GM18951 (cell line): ENCODE measurements around the gene SLC35E1.

Experiments
- POLR2A ChIP-seq: IDR thresholded peaks from 4 replicates; pipeline ENCODE4 v1.6.1; 2011; ENCODE audit warnings: mild to moderate bottlenecking; ENCODE audit not compliant: insufficient read length, insufficient read depth; ENCODE audit errors: extremely low read depth
- in situ Hi-C: fragments of 300-500 bp; cut with MboI; formaldehyde crosslinking; loops from one replicate; pipeline ENCODE4 v1.12.0; 2022; ENCODE audit warnings: low sequenced_read_pairs, mixed read lengths, inconsistent platforms; ENCODE audit not compliant: unreplicated experiment

The SLC35E1 gene

GRCh38 chr19:16590876-16591802, 18.9 kb upstream of the SLC35E1 start:
- TF ChIP-seq POLR2A: no peak
- in situ Hi-C loops: no loop called here

DNA sequence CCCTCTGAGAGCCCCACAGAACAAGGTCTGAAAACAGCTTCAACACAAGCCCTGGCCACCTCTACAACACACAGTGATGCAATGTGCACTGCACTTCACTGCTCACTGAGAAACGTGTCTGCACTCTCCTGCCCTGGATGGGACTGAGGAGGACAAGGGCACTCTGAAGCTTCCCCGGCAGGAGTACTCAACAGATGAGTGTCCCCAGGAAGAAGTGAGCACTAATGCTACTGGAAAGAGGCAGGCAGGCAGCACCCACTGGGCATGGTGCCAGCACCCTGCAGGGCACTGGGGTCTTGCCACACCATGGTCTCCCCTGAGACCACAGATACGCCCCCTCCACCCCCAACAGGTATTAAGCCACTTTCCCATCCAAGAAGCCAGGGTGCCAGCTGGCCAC, 17.7 kb upstream of the SLC35E1 start:
- in situ Hi-C loops: no loop called here
- TF ChIP-seq POLR2A: no peak

DNA sequence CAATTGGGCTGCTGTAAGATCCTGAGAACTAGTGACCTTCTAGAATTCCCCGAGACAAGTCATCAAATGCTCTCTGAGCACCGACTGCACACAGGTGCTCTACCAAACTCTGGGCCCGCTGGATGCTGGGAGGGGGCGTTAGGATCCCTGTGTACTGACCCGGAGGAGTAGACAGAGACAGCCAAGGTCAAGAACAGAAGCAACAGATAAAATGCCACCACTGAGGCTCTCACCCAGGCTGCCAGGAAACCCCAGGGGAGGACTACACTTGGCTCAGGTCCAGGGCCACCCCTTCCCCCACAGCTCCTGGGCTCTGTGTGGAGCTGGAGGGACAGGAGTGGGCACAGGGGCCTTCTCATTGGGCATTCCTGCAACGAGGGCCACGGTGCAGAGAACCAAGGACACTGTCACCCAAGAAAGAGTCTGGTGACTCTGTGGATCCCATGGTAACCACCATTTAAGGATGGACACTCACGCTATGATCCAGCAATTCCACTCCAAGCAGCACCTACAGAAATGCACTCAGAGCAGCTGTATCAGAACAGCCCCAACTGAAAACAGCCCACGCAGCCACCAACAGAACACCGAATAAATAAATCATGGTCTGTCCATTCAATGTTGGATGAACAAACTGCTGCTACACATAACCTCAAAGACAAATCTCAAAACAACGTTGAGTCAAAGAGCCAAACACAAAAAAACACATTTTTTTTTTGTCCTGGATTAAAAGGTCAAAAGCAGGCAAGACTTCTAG, 16.8 kb upstream of the SLC35E1 start:
- TF ChIP-seq POLR2A: no peak
- in situ Hi-C loops: no loop called here

DNA sequence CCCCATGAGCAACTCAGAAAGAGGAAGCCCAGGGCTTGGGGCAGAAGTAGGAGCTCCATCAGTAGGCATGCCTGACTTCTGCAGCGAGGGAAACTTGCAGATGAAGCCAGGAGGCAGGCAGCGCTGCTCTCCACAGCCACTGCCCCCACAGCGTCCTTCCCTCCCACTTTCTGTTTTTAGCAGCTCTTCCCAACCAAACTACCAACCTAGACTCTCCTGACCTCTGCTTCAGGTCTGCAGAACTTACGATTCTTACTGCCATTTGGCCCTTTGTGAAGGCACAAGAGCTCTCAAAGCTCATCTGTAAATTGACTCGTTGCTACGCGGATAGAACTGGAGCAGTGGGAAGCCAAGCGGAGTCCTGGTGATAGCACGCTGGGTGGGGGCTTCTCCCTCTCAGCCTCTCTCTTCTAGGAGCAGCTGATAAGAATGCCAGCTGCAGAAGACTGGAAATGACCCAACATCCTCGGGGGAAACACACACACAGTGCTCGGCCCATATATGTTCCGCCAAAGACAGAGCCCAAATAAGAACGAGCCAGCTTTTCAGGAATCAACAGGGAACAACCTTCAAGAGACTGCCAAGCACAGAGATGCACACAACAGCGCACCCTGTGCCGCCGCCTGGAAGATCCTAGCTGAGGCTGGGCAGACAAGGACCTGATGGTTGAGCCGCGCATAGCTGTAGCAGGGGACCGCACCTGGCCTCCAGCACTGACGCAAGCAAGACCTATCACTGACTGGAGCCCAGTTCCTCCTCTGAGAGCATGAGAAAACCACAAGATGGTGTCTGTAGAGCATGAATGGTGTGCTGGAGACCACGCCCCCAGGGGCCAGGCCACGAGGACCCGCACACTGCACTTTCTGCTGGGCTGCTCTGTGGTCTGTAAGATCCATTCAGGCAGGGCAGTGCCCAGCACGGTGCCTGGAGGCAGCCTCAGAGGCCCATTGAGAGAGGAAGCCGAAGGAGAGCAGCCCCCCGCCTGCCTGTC, 15.9 kb upstream of the SLC35E1 start:
- in situ Hi-C loops: no loop called here

DNA sequence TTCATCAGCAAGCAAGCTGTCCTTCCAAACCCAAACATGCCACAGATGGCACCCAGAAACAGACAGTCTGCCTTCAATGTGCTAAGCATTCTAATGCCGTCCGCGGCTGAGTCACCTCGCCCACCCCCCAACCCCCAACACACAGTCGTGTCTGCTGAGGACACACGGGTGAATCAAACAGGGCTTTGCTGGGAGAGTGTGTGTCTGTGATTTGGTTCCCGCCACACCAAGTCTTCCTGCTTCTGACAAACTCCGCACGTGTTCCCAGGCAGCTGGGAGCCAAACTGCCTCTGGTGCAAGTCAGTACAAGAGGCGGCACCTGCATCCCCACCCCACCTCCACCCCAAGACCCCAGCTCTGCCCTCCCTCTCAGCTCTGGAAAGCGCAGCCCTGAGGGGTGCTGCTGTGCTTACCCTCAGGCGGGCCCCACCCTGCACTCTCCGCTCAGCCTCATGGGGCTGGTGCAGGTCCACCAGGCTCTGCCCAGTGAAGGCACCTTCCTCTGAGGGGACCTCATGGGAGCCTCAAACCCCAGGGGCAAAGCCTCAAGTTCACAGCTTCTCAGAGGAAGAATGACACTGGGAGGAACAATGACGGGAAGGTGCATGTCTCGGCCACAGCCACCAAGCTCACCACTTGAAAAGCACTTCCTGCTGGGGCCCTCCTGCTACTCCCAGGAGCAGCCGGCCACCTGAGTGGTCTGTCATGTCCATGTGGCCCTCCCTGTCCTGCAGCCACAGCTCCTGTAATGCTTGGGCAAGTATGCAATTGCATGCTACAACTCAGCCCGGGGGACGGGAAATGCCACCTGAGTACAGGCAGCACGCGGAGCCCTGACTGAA, 15.0 kb upstream of the SLC35E1 start:
- peak; percentile 66 for TF ChIP-seq POLR2A
- in situ Hi-C loops: no loop called here

More for the DNA sequence above, 15.9 kb upstream of the SLC35E1 start:
- TF ChIP-seq POLR2A: peak; percentile 88

DNA sequence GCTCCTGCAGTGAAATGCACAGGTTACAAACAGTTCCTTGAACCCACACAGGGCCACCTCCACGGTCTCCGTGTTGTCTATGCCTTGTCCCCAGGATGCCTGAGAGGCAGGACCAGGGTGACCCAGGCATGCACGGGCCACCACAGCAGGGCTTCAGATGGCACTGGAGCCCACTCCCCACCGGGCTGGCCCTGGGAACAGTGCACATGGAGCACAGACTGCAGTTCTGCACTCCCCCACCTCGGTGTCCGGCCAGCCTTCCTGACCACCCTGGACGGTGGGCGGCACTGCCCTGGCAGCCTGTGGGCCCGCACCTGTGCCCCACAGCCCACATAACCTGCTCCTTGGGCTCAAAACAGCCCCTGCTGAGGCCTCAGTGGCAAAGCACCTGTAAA, 14.3 kb upstream of the SLC35E1 start:
- peak; percentile 13 for TF ChIP-seq POLR2A
- in situ Hi-C loops: no loop called here

- in situ Hi-C loops: no loop called here
- peak; percentile 64 for TF ChIP-seq POLR2A
These were observed 13.7 kb upstream of the SLC35E1 start for GRCh38 chr19:16585808-16586476.

DNA sequence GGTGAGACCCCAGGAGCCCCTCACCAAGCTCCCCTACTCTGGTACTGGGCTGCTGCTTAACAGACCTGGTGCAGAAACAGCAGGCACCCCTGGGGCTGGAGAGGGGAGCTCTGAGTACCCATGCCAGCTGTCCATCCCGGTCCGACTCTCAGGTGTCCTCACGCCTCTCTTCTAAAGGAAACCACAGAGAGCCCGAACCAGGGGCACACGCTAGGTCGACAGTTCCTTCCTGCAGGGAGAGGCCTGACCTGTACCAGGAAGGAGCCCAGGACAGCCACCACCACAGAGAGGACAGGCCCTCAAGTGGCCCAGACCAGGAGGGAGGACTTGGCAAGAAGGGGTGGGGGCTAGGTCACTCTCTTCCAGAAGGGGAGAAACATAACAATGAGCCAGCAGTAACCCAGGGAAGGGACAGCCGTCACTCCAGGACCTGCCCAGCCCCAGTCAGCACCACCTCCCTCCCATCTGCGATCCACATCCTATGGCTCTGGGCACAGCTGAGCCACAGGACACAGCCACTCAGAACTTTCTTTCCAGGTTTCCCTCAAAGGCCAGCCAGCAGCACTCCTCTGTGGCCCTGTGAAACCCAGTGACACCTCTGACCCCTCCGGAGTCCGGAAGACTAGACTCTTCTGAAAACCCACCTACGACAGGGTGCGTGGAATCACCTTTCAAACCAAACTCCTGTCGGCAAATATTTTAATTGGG, 13.0 kb upstream of the SLC35E1 start:
- peak; percentile 46 for TF ChIP-seq POLR2A
- in situ Hi-C loops: no loop called here

- in situ Hi-C loops: no loop called here
- peak; percentile 97 for TF ChIP-seq POLR2A
These were observed 12.3 kb upstream of the SLC35E1 start for GRCh38 chr19:16584248-16585093.

- in situ Hi-C loops: no loop called here
- peak; percentile 12 for TF ChIP-seq POLR2A
These were observed 10.5 kb upstream of the SLC35E1 start for GRCh38 chr19:16582486-16583261.

DNA sequence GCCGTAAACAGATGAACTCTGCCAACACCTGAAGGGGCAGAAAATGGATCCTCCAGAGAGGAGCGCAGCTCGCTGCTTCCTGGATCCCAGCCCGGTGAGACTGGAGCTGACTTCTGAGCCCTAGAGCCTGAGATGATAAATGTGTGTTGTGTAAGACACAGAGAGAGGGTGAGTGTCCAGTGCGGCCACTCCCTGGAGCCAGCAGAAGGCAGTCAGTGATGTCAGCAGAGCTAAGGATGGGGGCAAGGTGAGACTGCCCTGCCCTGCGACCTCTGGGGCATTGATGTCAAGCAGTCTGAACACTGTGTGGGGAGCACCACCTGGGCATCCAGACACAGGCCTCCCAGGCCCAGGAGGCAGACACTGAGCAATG, 9.7 kb upstream of the SLC35E1 start:
- in situ Hi-C loops: no loop called here
- TF ChIP-seq POLR2A: no peak
